Stimulated activated naive B cell treated with anti-CD40 and anti-IgM and Interleukin-4, amounts not matched to agents 10 μg/mL and 1 μg/mL and 100 μg/mL, for 72 hours (primary cell): ENCODE data around the gene ZXDA.
"Not testable (repeated sequence)": the region's sequence is repeated elsewhere in the genome, so short reads cannot be mapped to it uniquely, and the experiment has no call there.

Source experiments
- ATAC-seq, 2 donors: fragments of 150-1000 bp; cut with Tn5 transposase; replicated peaks; 2 replicates each; pipeline ENCODE4 v1.10.0; 2021; ENCODE audit warnings: moderate library complexity in 1 of 2
- DNase-seq: peaks from one replicate; pipeline ENCODE4 v3.0.0; 2021
- H3K27ac Mint-ChIP-seq: one replicate; pipeline ENCODE4 v1.8.0; 2022; ENCODE audit warnings: mild to moderate bottlenecking, mixed read lengths
- H3K27me3 Mint-ChIP-seq, 2 donors: one replicate each; pipeline ENCODE4 v1.8.0; 2022; ENCODE audit warnings: mixed read lengths in 2 of 2
- H3K36me3 Mint-ChIP-seq, 2 donors: one replicate each; pipeline ENCODE4 v1.8.0; 2022; ENCODE audit warnings: mixed read lengths in 2 of 2, mild to moderate bottlenecking in 1 of 2
- H3K4me1 Mint-ChIP-seq, 2 donors: one replicate each; pipeline ENCODE4 v1.8.0; 2022; ENCODE audit warnings: mixed read lengths in 2 of 2, mild to moderate bottlenecking in 1 of 2
- H3K4me3 Mint-ChIP-seq, 2 donors: one replicate each; pipeline ENCODE4 v1.8.0; 2022; ENCODE audit warnings: mild to moderate bottlenecking in 2 of 2, mixed read lengths in 2 of 2, moderate library complexity in 1 of 2
- H3K9me3 Mint-ChIP-seq, 2 donors: one replicate each; pipeline ENCODE4 v1.8.0; 2022; ENCODE audit warnings: mixed read lengths in 2 of 2, mild to moderate bottlenecking in 1 of 2

The ZXDA gene

GRCh38 chrX:57910287-57910912 is at the start of gene ZXDA:
TSS of gene ZXDA (minus strand) at chrX:57910458. CDS start at chrX:57910420, 38 bp downstream.
- H3K36me3 Mint-ChIP-seq, DNase-seq, H3K27me3 Mint-ChIP-seq, H3K9me3 Mint-ChIP-seq: not testable (repeated sequence)
- peak; percentile 66 to 70 for ATAC-seq
- H3K27ac Mint-ChIP-seq = peak within 1 kb of the TSS; percentile 86
- peaks cover 6 to 21% of the 10 kb centered on the region in 2 donors for H3K4me1 Mint-ChIP-seq
- peak within 1 kb of the TSS; percentile 71 to 84 for H3K4me3 Mint-ChIP-seq

- H3K36me3 Mint-ChIP-seq = peaks cover 0 to 4% of the 10 kb centered on the region in 2 donors
- ATAC-seq (no peak), DNase-seq (no peak)
- H3K4me3 Mint-ChIP-seq = no peak overlapping the region
- peaks cover 2 to 26% of the 10 kb centered on the region in 2 donors for H3K4me1 Mint-ChIP-seq
- no peaks in the 10 kb centered on the region for H3K27me3 Mint-ChIP-seq
- peaks cover 9 to 17% of the 10 kb centered on the region in 2 donors for H3K9me3 Mint-ChIP-seq
- H3K27ac Mint-ChIP-seq = peak overlapping the region; percentile 34
Observed at GRCh38 chrX:57952320-57952678, 42.0 kb upstream of the ZXDA start.

GRCh38 chrX:57951666-57952319 is 41.5 kb upstream of the ZXDA start:
- H3K27me3 Mint-ChIP-seq = no peaks in the 10 kb centered on the region
- peaks cover 2 to 26% of the 10 kb centered on the region in 2 donors for H3K4me1 Mint-ChIP-seq
- H3K4me3 Mint-ChIP-seq = no peak overlapping the region
- H3K36me3 Mint-ChIP-seq = peaks cover 0 to 4% of the 10 kb centered on the region in 2 donors
- H3K9me3 Mint-ChIP-seq = peaks cover 9 to 17% of the 10 kb centered on the region in 2 donors
- DNase-seq (peak; percentile 7), ATAC-seq (peak; percentile 89 to 90)
- peak overlapping the region; percentile 31 for H3K27ac Mint-ChIP-seq

GRCh38 chrX:57933321-57933720 is 23.1 kb upstream of the ZXDA start:
- Mint-ChIP-seq H3K9me3 (no peaks in the 10 kb centered on the region), H3K27me3 (peaks cover 0 to 4% of the 10 kb centered on the region in 2 donors), H3K4me1 (peaks cover 0 to 6% of the 10 kb centered on the region in 2 donors), H3K4me3 (no peak overlapping the region), H3K36me3 (no peaks in the 10 kb centered on the region), H3K27ac (no peak overlapping the region)
- no peak for DNase-seq
- ATAC-seq = no peak

GRCh38 chrX:57932266-57932665 is 22.0 kb upstream of the ZXDA start:
- H3K9me3 Mint-ChIP-seq = no peaks in the 10 kb centered on the region
- no peak for DNase-seq
- no peak for ATAC-seq
- peaks cover 0 to 4% of the 10 kb centered on the region in 2 donors for H3K27me3 Mint-ChIP-seq
- no peaks in the 10 kb centered on the region for H3K36me3 Mint-ChIP-seq
- no peak overlapping the region for H3K4me3 Mint-ChIP-seq
- H3K27ac Mint-ChIP-seq = no peak overlapping the region
- peaks cover 0 to 6% of the 10 kb centered on the region in 2 donors for H3K4me1 Mint-ChIP-seq

GRCh38 chrX:57930051-57930450 is 19.8 kb upstream of the ZXDA start:
- peaks cover 0 to 4% of the 10 kb centered on the region in 2 donors for H3K27me3 Mint-ChIP-seq
- no peak overlapping the region for H3K4me3 Mint-ChIP-seq
- no peaks in the 10 kb centered on the region for H3K9me3 Mint-ChIP-seq
- peaks cover 0 to 6% of the 10 kb centered on the region in 2 donors for H3K4me1 Mint-ChIP-seq
- no peaks in the 10 kb centered on the region for H3K36me3 Mint-ChIP-seq
- ATAC-seq (no peak), DNase-seq (no peak)
- no peak overlapping the region for H3K27ac Mint-ChIP-seq

GRCh38 chrX:57929373-57929772 is 19.1 kb upstream of the ZXDA start:
- H3K27me3 Mint-ChIP-seq = peaks cover 0 to 4% of the 10 kb centered on the region in 2 donors
- H3K4me3 Mint-ChIP-seq = no peak overlapping the region
- ATAC-seq = peak; percentile 29 to 50
- no peaks in the 10 kb centered on the region for H3K36me3 Mint-ChIP-seq
- no peak for DNase-seq
- H3K9me3 Mint-ChIP-seq = no peaks in the 10 kb centered on the region
- no peak overlapping the region for H3K27ac Mint-ChIP-seq
- peaks cover 0 to 6% of the 10 kb centered on the region in 2 donors for H3K4me1 Mint-ChIP-seq

- H3K4me3 Mint-ChIP-seq = no peak overlapping the region
- DNase-seq (no peak), ATAC-seq (no peak)
- no peaks in the 10 kb centered on the region for H3K36me3 Mint-ChIP-seq
- peaks cover 0 to 10% of the 10 kb centered on the region in 2 donors for H3K27me3 Mint-ChIP-seq
- peaks cover 0 to 6% of the 10 kb centered on the region in 2 donors for H3K4me1 Mint-ChIP-seq
- H3K27ac Mint-ChIP-seq = no peak overlapping the region
- H3K9me3 Mint-ChIP-seq = no peaks in the 10 kb centered on the region
Observed at GRCh38 chrX:57925806-57926205, 15.5 kb upstream of the ZXDA start.

GRCh38 chrX:57918750-57919436 is 8.6 kb upstream of the ZXDA start:
- Mint-ChIP-seq H3K27ac (no peak overlapping the region), H3K36me3 (no peaks in the 10 kb centered on the region), H3K4me1 (peaks cover 5% of the 10 kb centered on the region in 2 donors), H3K4me3 (no peak overlapping the region), H3K27me3 (peaks cover 0 to 13% of the 10 kb centered on the region in 2 donors), H3K9me3 (no peaks in the 10 kb centered on the region)
- ATAC-seq (peak in 1 of 2 donors; percentile 38), DNase-seq (no peak)

- H3K9me3 Mint-ChIP-seq = no peaks in the 10 kb centered on the region
Observed at GRCh38 chrX:57915680-57916079, 5.4 kb upstream of the ZXDA start.

GRCh38 chrX:57909595-57910286 is 517 bp downstream of the ZXDA start:
- H3K9me3 Mint-ChIP-seq, H3K36me3 Mint-ChIP-seq, H3K27me3 Mint-ChIP-seq: not testable (repeated sequence)
- Mint-ChIP-seq H3K4me1 (peaks cover 8 to 21% of the 10 kb centered on the region in 2 donors), H3K4me3 (peak overlapping the region; percentile 50 to 84), H3K27ac (peak overlapping the region; percentile 86)
- peak; percentile 83 to 88 for ATAC-seq
- peak; percentile 39 for DNase-seq

More at GRCh38 chrX:57915680-57916079, 5.4 kb upstream of the ZXDA start:
- Mint-ChIP-seq H3K4me3 (no peak overlapping the region), H3K4me1 (peaks cover 5 to 13% of the 10 kb centered on the region in 2 donors), H3K27me3 (peaks cover 0 to 7% of the 10 kb centered on the region in 2 donors), H3K27ac (no peak overlapping the region), H3K36me3 (no peaks in the 10 kb centered on the region)
- ATAC-seq = peak in 1 of 2 donors; percentile 48
- DNase-seq = no peak

- Mint-ChIP-seq H3K4me1 (peaks cover 7 to 21% of the 10 kb centered on the region in 2 donors), H3K4me3 (peak overlapping the region; percentile 39 to 84)
- DNase-seq, H3K9me3 Mint-ChIP-seq, H3K27me3 Mint-ChIP-seq, H3K36me3 Mint-ChIP-seq, H3K27ac Mint-ChIP-seq: not testable (repeated sequence)
- ATAC-seq = peak; percentile 6
Observed at GRCh38 chrX:57908972-57909594, 1.2 kb downstream of the ZXDA start.

- H3K9me3 Mint-ChIP-seq = no peaks in the 10 kb centered on the region
- peak overlapping the region in 1 of 2 donors; percentile 43 for H3K4me3 Mint-ChIP-seq
- no peak overlapping the region for H3K27ac Mint-ChIP-seq
- no peaks in the 10 kb centered on the region for H3K27me3 Mint-ChIP-seq
- DNase-seq (no peak), ATAC-seq (no peak)
- H3K36me3 Mint-ChIP-seq = peaks cover 4 to 7% of the 10 kb centered on the region in 2 donors
- H3K4me1 Mint-ChIP-seq = peaks cover 6 to 34% of the 10 kb centered on the region in 2 donors
Observed at GRCh38 chrX:57906790-57907189, 3.5 kb downstream of the ZXDA start.

GRCh38 chrX:57905141-57905540 is 5.1 kb downstream of the ZXDA start:
- H3K4me1 Mint-ChIP-seq = peaks cover 6 to 27% of the 10 kb centered on the region in 2 donors
- H3K4me3 Mint-ChIP-seq = no peak overlapping the region
- no peak for ATAC-seq
- no peak for DNase-seq
- no peaks in the 10 kb centered on the region for H3K9me3 Mint-ChIP-seq
- no peak overlapping the region for H3K27ac Mint-ChIP-seq
- peaks cover 4 to 7% of the 10 kb centered on the region in 2 donors for H3K36me3 Mint-ChIP-seq
- H3K27me3 Mint-ChIP-seq = no peaks in the 10 kb centered on the region
